HG02885 (cell line): ENCODE results near the gene TMEM132E.
"Not testable (repeated sequence)": the region's sequence is repeated elsewhere in the genome, so short reads cannot be mapped to it uniquely, and the experiment has no call there.

Experiments
- ATAC-seq: cut with Tn5 transposase; IDR thresholded peaks from one replicate; pipeline ENCODE4 v1.9.1; 2021; ENCODE audit warnings: mild to moderate bottlenecking; ENCODE audit not compliant: unreplicated experiment, poor library complexity

Gene TMEM132E

GRCh38 chr17:34579017-34579946 is at the start of gene TMEM132E:
Gene TMEM132E (plus strand): TSS chr17:34579582. CDS start chr17:34581077, 1,495 bp downstream.
- no peak for ATAC-seq

GRCh38 chr17:34530918-34531317 is 48.5 kb upstream of the TMEM132E start:
- ATAC-seq = no peak

DNA sequence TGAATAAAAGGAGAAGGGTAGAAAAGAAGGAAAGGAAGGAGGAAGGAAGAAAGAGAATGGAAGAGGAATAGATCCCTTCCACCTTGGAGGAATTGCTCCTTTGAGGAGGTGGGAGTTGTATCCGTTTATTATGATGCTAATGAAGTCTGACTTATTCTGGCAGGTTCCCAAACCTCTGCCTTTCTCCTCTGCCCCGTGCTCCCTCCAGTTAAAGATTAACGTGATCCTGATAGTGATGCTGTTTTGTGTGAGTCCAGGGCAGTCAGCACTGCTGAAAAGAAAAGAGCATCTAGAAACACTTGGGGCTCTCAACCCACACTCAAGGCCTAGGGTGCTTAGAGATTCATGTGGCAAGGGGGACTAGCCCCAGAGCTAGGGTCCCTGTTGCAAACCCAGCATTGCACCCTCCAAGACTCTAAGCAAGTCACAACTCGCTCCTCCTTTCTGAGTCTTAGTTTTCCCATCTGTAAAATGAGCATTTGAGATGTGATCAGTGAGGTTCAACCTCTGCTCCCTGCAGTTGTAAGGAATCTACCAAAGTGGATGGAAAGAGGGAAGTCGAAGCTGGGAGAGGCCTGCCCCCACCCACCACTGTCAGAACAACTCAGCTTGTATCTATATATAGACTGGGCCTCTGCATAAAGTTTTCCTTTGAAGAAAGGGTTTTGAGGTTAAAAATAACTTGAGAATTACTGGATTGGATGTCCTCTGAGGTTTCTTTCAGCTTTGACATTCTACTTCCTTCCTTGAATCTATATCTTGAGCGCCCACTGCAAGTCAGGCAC is 46.9 kb upstream of the TMEM132E start:
- ATAC-seq = no peak

DNA sequence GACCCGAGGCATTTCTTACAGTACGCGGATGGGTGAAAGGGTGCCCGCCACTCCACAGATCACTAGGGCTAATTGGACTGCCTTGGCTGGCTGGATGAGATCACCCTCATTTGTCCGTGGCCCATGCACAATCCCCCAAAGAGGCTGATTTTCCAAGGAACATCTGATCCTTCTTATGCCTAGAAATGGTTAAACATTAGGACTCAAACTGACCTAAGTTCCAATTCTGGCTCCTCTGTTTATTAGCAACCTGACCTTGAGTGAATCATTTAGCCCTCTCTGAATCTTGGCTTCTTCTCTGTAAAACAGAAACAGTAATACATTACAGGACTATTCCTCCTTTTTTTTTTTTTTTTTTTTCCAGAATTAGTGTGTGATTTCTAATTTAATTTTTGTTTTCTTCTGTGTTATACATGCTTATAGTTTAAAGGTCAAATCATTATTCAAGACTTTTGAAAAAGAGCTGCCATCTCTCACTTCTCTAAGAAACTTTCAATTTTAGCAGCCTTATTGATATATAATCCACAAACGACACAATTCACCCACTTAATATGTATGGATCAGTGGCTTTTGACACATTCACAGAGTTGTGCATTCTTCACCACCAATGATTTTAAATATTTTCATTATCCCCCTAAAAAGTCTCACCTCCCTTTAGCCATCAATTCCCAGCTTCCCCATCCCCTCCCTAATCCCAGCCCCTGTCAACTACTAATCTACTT is 45.4 kb upstream of the TMEM132E start:
- no peak for ATAC-seq

DNA sequence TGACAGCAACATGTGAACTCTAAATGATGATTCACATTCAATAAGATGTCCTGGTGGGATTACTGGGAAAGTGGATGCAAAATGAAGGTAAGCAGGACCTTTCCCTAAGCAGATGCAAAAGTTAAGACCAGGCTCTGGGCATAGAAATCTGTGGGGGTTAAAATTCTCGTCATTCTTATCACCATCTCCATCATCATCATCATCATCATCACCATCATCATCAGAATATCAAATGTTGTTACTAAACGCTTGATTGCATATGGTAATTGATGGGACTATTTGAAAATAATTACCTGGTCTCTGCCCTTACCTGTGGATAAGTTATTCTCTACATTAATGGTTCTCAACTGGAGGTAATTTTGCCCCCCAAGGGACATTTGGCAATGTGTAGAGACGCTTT is 41.9 kb upstream of the TMEM132E start:
- ATAC-seq = no peak

- ATAC-seq = not testable (repeated sequence)
Observed at GRCh38 chr17:34538582-34538981, 40.8 kb upstream of the TMEM132E start.

- no peak for ATAC-seq
Observed at GRCh38 chr17:34539881-34540280, 39.5 kb upstream of the TMEM132E start.

- no peak for ATAC-seq
Observed at GRCh38 chr17:34542700-34543336, 36.6 kb upstream of the TMEM132E start.

DNA sequence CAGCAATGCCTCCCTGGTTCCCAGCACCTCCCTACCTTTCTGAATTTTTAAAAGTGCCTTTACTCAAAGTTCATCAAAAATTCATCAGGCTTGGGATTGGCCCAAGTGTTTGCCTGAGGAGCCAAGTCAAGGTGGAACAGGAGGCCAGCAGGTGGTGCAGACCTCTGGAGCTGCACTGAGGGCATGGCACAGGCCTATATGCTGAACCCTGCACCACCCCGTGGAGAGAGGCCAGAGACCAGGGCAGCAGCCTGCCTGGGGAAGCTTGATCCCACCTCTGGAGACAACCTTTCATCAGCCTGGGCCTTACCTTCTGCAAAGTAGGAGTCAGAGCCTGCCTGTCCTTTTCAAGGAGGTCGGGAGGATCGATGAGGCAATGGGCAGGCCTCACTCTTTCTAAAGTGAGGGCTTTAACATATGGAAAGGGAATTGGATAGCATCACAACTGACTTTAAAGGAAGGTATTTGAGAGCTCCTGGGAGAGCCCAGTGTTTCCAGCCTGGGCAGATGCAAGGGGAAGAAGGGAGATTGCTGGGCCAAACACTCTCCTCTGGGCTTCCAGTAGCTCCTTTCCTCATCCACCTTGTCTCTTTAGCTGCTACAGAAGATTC is 31.8 kb upstream of the TMEM132E start:
- no peak for ATAC-seq

GRCh38 chr17:34549966-34550365 is 29.4 kb upstream of the TMEM132E start:
- no peak for ATAC-seq

DNA sequence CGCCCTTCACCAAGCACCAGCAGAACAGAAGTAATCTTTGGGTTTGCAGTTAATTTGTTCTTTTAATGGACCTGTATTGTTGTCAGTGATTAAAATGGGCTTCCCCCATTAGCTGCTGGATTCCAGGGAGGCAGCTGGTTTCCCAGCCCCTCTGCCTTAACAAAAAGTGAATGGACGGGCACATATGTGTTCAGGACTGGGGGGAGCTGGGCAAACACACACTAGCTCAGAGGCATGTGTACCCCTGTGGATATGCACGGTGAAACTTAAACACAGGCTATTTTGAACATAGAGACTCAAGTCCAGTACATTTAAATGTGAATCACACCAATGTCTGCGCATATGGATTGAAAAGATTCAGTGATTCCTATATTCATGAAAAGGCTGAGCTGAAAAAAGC is 25.5 kb upstream of the TMEM132E start:
- no peak for ATAC-seq

DNA sequence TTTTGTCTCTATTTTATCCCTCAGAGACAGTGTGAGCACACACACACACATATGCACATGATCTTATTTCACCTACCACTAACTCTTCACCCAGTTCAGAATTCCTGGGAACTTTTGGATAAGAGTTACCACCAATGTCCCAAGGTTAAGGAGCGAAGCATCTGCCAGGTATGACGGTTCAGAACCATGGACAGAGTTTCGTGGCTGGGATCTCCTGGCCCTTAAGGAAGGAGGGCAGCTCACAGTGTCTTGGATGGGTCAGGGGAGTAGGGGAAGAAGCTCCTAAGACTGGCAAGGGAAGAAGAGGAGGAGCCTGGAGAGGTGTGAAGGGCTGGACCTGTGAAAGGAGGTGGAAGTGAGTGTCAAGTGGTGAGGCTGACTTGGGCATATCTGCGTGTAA is 23.0 kb upstream of the TMEM132E start:
- ATAC-seq = no peak

DNA sequence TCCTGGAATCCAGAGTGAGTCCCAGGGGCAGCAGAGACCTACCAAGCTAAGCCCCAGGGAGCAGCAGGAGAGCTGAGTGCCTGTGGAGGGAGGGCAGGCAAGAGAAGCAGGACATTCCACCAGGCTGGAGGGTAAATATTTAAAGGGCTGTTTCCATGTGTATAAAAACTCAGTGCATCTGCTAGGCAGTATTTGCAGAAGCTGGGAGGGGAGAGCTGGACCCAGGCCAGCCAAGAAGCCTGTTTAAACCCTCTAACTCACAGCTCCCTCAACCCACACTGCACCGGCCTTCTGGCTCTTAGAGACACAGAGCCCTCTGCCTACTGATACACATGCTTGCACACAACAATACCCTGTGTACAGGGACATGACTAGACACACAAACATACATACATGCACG is 22.5 kb upstream of the TMEM132E start:
- ATAC-seq = no peak

DNA sequence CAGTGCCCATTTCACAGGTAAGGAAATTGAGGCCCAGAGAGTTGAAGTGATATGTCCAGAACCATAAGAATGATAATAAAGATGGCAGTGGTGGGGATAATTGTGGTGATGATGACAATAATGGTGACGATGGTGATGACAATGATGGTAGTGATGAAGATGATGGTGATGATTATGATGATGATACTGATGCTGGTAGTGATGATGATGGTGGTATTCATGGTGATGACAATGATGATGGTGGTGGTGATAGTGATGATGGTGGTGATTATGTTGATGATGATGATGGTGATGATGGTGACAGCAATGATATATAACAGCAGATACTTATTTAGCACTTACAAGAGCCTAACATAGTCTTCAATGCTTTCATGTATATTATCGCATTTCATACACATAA is 18.1 kb upstream of the TMEM132E start:
- no peak for ATAC-seq

- ATAC-seq = no peak
Observed at GRCh38 chr17:34562387-34562786, 17.0 kb upstream of the TMEM132E start.

GRCh38 chr17:34565713-34566112 is 13.7 kb upstream of the TMEM132E start:
- no peak for ATAC-seq

- ATAC-seq = no peak
Observed at GRCh38 chr17:34566201-34566600, 13.2 kb upstream of the TMEM132E start.

DNA sequence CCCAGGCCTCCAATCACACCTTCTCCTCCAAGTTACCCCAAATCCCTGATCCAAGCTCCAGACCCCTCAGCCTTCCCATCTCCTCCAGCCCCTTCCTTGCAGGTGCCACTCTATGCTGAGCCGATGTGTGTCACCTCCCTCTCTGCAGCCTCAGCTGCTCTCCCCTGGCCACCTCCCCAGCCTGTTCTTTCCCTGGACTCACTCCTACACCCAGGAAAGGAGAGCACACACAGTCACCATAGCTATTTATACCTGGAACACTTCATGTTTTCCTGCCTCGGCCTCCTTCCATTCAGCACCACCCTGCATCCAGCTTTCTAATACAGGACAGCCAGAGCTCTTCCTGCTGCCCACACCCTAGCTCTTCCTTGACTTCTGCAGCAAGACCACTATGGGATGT is 12.5 kb upstream of the TMEM132E start:
- no peak for ATAC-seq

DNA sequence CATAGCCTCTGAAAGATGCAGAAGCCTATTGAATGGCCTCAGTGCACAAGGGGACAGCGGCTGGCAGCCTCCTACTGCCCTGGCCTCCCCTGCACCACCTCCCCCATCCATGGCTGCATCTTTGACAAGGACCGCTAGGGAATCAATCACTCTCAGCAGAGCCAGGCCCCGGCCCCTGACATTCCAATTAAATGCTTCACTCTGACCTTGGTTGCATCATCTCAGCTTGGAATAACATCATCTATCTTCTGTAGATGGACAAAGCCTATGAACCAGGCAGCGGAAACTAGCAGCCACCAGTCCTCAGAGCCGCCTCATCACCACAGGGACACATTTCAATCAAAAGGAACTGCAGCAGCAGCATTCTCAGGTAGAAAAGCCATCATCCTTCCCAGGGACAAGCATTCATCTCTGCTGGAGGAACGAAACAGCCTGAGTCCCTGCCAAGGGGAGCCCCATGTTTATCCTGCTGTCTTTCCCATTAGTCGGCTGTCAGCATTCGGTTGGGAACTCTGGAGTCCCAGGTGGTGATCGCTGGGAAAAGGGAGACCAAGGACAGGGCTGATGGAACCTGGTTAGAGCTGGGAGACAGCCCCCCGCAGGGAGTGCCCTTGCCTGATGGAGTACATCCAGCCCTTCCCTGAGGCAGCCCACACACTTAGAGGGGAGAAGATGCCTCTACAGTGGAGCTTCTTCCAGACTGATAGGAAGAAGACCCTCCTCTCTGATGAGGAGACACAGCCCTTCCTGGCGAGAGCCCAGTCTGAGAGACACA is 11.5 kb upstream of the TMEM132E start:
- no peak for ATAC-seq
